Epidermal melanocyte (primary cell): ENCODE data around the gene SLC20A1.
"Not testable (repeated sequence)": the region's sequence is repeated elsewhere in the genome, so short reads cannot be mapped to it uniquely, and the experiment has no call there.

Experiments
- DNase-seq: peaks from one replicate; pipeline ENCODE4 v3.0.0; 2011; ENCODE audit warnings: low spot score; ENCODE audit not compliant: insufficient read length

SLC20A1 gene

DNA sequence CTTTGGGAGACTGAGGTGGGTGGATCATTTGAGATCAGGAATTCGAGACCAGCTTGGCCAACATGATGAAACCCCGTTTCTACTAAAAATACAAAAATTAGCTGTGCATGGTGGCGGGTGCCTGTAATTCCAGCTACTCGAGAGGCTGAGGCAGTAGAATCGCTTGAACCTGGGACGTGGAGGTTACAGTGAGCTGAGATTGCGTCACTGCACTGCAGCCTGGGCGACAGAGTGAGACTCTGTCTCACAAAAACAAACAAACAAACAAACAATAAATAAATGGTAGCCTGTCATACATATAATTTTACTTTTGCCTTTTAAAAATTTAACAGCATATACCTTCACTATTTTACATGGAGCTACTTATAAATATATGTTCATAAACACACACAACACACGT lies 61.2 kb downstream of the SLC20A1 start:
- not testable (repeated sequence) for DNase-seq

DNA sequence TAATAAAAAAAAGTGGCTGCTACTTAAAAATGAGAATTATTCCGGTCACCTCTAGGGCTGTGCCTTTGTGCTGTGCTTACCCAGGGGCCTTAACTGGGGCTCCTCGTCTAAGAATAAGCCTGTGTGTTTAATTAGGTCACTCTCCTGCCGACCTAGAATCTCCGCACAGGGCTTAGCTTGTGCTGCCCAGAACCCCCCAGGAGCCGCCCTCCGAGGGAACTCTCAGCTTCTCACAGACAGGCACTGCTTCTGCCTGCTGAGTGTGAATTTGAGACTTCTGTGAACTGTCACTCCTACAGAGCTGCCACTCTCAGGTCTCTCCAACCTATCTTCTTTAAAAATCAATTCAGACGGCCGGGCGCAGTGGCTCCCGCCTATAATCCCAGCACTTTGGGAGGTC lies 63.2 kb downstream of the SLC20A1 start:
- no peak for DNase-seq

DNA sequence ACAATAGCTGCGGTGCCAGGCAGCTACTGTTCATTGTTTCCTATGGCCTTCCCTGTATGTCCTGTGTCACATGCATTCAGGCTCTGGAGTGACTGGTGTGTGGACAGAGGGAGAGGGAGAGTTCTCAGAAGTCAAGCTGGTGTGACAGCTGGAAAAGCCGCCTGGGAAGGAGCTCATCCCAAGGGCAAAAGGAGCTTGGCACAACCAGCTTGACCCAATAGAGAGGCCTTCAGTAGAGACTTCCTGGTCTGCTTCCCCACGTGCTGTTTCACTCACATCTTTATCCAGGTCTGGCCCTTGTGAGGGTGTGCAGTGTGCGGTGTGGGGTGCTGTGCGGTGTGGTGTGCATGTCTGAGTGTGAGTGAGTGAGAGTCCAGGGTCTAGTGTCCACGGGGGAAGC lies 64.0 kb downstream of the SLC20A1 start:
- DNase-seq, result no peak

DNA sequence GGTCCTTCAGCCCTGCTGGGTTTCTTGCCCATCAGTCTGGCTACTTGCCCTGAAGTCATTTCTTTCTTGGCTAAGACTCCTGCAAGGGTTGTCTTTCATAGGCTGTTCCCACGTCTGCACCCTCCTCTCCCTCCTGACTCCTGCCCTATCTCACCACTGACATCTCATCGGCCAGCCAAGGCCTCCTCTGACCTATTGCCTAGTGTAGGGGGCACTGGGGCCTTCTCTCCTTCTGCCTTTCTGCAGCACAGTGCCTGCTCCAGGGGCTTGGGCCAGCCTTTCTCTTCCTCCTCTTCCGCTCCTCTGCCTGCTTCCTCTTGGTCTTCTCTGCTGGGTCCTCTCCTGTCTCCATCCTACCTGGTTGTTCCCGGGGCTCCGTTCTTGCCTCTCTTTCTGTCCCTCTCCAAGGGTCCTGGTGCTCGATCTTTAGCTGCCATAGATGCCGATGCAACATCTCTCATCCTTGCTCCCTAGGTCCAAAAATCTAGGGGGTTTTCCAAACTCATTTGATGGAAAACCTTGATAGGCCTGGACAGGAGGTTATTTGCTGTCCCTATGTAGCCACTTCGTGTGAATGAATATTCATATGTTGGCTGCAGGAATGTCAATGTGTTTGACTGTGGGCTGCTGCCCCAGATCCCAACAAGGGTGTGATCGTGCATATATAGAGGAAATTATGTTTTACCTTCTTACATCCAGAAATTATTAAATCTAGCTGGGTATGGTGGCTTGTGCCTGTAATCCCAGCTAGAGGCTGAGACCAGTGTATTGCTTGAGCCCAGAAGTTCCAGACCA lies 65.4 kb downstream of the SLC20A1 start:
- no peak for DNase-seq

DNA sequence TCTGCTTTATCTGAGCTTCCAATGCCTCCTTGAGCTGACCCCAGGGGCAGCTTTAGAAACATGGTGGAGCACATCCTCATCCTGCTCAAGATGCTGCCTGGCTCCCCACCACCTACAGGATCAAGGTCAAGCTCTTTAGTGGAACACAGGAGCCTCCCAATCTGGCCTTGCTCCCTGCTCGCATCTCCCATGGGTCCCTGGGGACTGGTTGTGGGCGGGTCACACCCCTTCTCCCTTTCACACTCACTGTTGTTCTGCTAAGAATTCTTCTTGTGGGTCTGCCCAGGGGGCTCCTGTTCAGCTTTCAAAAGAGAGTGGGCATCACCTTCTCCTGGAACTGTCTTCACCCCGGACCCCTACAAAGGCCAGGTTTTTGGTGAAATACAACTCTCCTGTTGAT lies 66.7 kb downstream of the SLC20A1 start:
- DNase-seq, result no peak

DNA sequence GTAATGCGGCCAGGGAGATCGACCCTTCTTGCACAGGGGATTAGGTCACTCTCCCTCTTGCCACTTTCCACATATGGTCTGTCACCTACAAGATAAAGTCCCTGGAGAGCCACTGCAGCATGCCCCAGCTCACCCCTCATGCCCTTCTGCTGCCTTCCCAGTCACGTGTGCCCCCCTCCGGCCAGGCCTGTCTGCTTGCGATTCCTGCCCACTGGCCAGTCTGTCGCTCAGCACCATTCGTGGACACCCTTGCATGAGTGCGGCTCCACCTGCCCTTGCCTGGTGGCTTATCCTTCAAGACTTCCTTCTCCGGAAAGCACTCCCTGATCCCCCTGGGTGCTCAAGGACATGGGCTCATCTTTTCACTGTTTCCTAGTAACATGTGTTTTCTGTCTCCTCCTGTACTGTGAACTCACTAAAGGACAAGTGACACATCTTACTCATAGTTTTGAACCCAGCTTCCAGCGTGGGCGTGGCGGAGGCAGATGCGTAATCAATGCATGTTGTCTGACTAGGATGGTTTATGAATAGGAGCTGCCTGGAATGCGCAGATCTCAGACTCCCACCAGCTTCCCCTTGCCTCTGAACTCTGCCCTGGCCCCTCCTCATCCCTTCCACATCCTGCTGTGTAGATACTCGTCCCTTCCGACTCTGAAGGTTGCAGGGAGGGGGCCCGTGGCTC lies 67.3 kb downstream of the SLC20A1 start:
- no peak for DNase-seq
